Stimulated activated CD8-positive, alpha-beta memory T cell treated with anti-CD3 and anti-CD28 coated beads, Interleukin-12 subunit alpha, Interleukin-12 subunit beta, amount 100 ng/mL, for 1 hour (primary cell): Measurements from ENCODE around the gene COX20.
"Not testable (repeated sequence)": the region's sequence is repeated elsewhere in the genome, so short reads cannot be mapped to it uniquely, and the experiment has no call there.

Experiments used
- DNase-seq: peaks from one replicate; pipeline ENCODE4 v3.0.0-alpha.2; 2020; ENCODE audit warnings: low read depth

COX20 gene

GRCh38 chr1:244822878-244823277, 12.6 kb upstream of the COX20 start:
- DNase-seq, result no peak

- no peak for DNase-seq
These were observed 8.7 kb upstream of the COX20 start for GRCh38 chr1:244826712-244827111.

GRCh38 chr1:244830639-244831038, 4.8 kb upstream of the COX20 start:
- DNase-seq, result no peak

GRCh38 chr1:244833260-244833659, 2.2 kb upstream of the COX20 start:
- not testable (repeated sequence) for DNase-seq

- DNase-seq, result peak; percentile 14
These were observed 1.5 kb upstream of the COX20 start for GRCh38 chr1:244833734-244834542.

- peak; percentile 77 for DNase-seq
These were observed 749 bp upstream of the COX20 start for GRCh38 chr1:244834543-244835275.

- DNase-seq, result no peak
These were observed 670 bp downstream of the COX20 start for GRCh38 chr1:244836135-244836521.

GRCh38 chr1:244836584-244836983, 1.1 kb downstream of the COX20 start:
- DNase-seq, result no peak

- DNase-seq, result no peak
These were observed 2.3 kb downstream of the COX20 start for GRCh38 chr1:244837597-244838258.

- no peak for DNase-seq
These were observed 4.2 kb downstream of the COX20 start for GRCh38 chr1:244839656-244840055.

- DNase-seq, result no peak
These were observed 4.8 kb downstream of the COX20 start for GRCh38 chr1:244840219-244840794.

GRCh38 chr1:244841273-244841927, 5.9 kb downstream of the COX20 start:
- no peak for DNase-seq

GRCh38 chr1:244843148-244843978, 7.9 kb downstream of the COX20 start:
- DNase-seq, result no peak

- DNase-seq, result no peak
These were observed 9.0 kb downstream of the COX20 start for GRCh38 chr1:244844155-244845121.

- no peak for DNase-seq
These were observed 11.2 kb downstream of the COX20 start for GRCh38 chr1:244846653-244847052.

- DNase-seq, result no peak
These were observed 13.9 kb downstream of the COX20 start for GRCh38 chr1:244849189-244849866.

GRCh38 chr1:244850099-244850852, 14.8 kb downstream of the COX20 start:
- no peak for DNase-seq

- DNase-seq, result no peak
These were observed 15.4 kb downstream of the COX20 start for GRCh38 chr1:244850896-244851295.
